Measurements from ENCODE around the gene SCPEP1. TPM values are rescaled to one million over a fixed set of nuclear protein-coding genes. Genes with fewer than 3 reads are reported as not detected.

The SCPEP1 gene
- total and polyA plus RNA-seq, 2 of the 13 experiments (the other 11 are each of a cell fraction or from before 2014, with no cell fraction given), result 24.3 to 27.3 TPM

GRCh38 chr17:57033296-57033695, 55.4 kb downstream of the SCPEP1 start:
- POLR2A ChIA-PET, result no interaction called here
- intact Hi-C loops (cut with micrococcal nuclease; ENCODE audit: unreplicated experiment), result no loop called here
- H3K27me3 ChIP-seq (ENCODE audit: control insufficient read depth in 1 of 2, insufficient read depth in 2 of 2, low read length in 2 of 2), result no peaks in the 10 kb centered on the region; a peak in 1 of 5 replicates
- H3K4me2 ChIP-seq (ENCODE audit: low read depth, low read length), result no peak overlapping the region
- H3K27ac ChIP-seq (ENCODE audit: extremely low read length, insufficient read depth, low read length), result no peak overlapping the region
- H3K4me3 ChIP-seq (replicated peaks in 1 of 3; ENCODE audit: insufficient read depth in 1 of 3, low read depth in 2 of 3, low read length in 3 of 3), result no peak overlapping the region
- FAIRE-seq (no peak), DNase-seq (ENCODE audit: low spot score) (no peak), ATAC-seq (no peak)
- no peak overlapping the region for H3K9ac ChIP-seq (ENCODE audit: insufficient read depth, low read depth, low read length)
- in situ Hi-C loops (cut with HindIII; ENCODE audit: extremely low pct_ligation_motif_present, low pct_unique_long_range_greater_than_20kb), result no loop called here
- WGBS (ENCODE audit: low lambda C conversion rate), result 24% methylated on average over 3 of the region's 3 CpGs
- CTCF ChIA-PET (ENCODE audit: low intra/inter-chr PET ratio, low total read pairs), result no interaction called here
- peaks cover 18% of the 10 kb centered on the region for H3K4me1 ChIP-seq (ENCODE audit: insufficient read depth, low read length)
- H3K79me2 ChIP-seq (ENCODE audit: insufficient read depth, low read length), result no peaks in the 10 kb centered on the region
- H3K36me3 ChIP-seq (replicated peaks in 1 of 2; ENCODE audit: control insufficient read depth in 1 of 2, insufficient read depth in 2 of 2, low read length in 2 of 2), result no peaks in the 10 kb centered on the region
- no TSS peak for BruUV-seq (replicated peaks)
- H4K20me1 ChIP-seq (ENCODE audit: insufficient read depth, low read length), result no peaks in the 10 kb centered on the region
- H3K9me3 ChIP-seq (ENCODE audit: low read length), result peaks cover 3% of the 10 kb centered on the region
- no peak for TF ChIP-seq ZNF276 (CRISPR knock-in tag; IDR thresholded peaks at IDR 0.05; ENCODE audit: low read depth)
- TF ChIP-seq ZNF607 (CRISPR knock-in tag; IDR thresholded peaks at IDR 0.05; ENCODE audit: borderline replicate concordance), result no peak
- H2AFZ ChIP-seq (ENCODE audit: low read length), result no peak overlapping the region

- Histone ChIP-seq H3K27me3 (ENCODE audit: control insufficient read depth in 1 of 2, insufficient read depth in 2 of 2, low read length in 2 of 2) (no peaks in the 10 kb centered on the region; a peak in 1 of 5 replicates), H3K4me3 (replicated peaks in 1 of 3; ENCODE audit: insufficient read depth in 1 of 3, low read depth in 2 of 3, low read length in 3 of 3) (no peak overlapping the region), H3K79me2 (ENCODE audit: insufficient read depth, low read length) (no peaks in the 10 kb centered on the region), H3K4me1 (ENCODE audit: insufficient read depth, low read length) (peaks cover 18% of the 10 kb centered on the region), H3K36me3 (replicated peaks in 1 of 2; ENCODE audit: control insufficient read depth in 1 of 2, insufficient read depth in 2 of 2, low read length in 2 of 2) (no peaks in the 10 kb centered on the region), H3K9ac (ENCODE audit: insufficient read depth, low read depth, low read length) (no peak overlapping the region), H2AFZ (ENCODE audit: low read length) (no peak overlapping the region), H3K9me3 (ENCODE audit: low read length) (no peaks in the 10 kb centered on the region), H3K27ac (ENCODE audit: extremely low read length, insufficient read depth, low read length) (no peak overlapping the region), H3K4me2 (ENCODE audit: low read depth, low read length) (no peak overlapping the region), H4K20me1 (ENCODE audit: insufficient read depth, low read length) (no peaks in the 10 kb centered on the region)
- intact Hi-C loops (cut with micrococcal nuclease; ENCODE audit: unreplicated experiment) (no loop called here), in situ Hi-C loops (cut with HindIII; ENCODE audit: extremely low pct_ligation_motif_present, low pct_unique_long_range_greater_than_20kb) (no loop called here)
- ChIA-PET POLR2A (interaction anchor here (1.1 kb wide), 1 partner anchor 51 kb away, joined by 3 read pairs; no protein-coding TSS in a partner anchor), CTCF (ENCODE audit: low intra/inter-chr PET ratio, low total read pairs) (no interaction called here)
- DNase-seq (ENCODE audit: low spot score) (no peak), ATAC-seq (no peak), FAIRE-seq (no peak)
- WGBS (ENCODE audit: low lambda C conversion rate), result 61% methylated on average over 10 of the region's 10 CpGs
- TF ChIP-seq ZSCAN31 (CRISPR knock-in tag; IDR thresholded peaks at IDR 0.05; ENCODE audit: low read depth) (no peak), ZFP36L2 (CRISPR knock-in tag; IDR thresholded peaks at IDR 0.05) (no peak), FOSL1 (CRISPR knock-in tag; IDR thresholded peaks at IDR 0.05; ENCODE audit: borderline replicate concordance) (no peak), ZNF749 (CRISPR knock-in tag; IDR thresholded peaks at IDR 0.05; ENCODE audit: borderline replicate concordance) (no peak), ZNF646 (CRISPR knock-in tag; IDR thresholded peaks at IDR 0.05) (no peak), KDM5A (IDR thresholded peaks at IDR 0.05; ENCODE audit: borderline replicate concordance, low read length) (no peak)
- no TSS peak for BruUV-seq (replicated peaks)
These were observed 57.1 kb downstream of the SCPEP1 start for GRCh38 chr17:57034807-57035754.
